Lung (tissue), 12 donors: Measurements from ENCODE around the gene HIPK2. TPM values are rescaled to one million over a fixed set of nuclear protein-coding genes. Genes with fewer than 3 reads are reported as not detected.

Source experiments
- ATAC-seq: fragments of 200-7000 bp; cut with Tn5 transposase; one replicate; pipeline ENCODE4 v1.9.1; 2020; ENCODE audit warnings: moderate number of reproducible peaks; ENCODE audit not compliant: insufficient read depth, low FRiP score
- DNase-seq, 3 donors: peaks; one replicate each; pipeline ENCODE4 v3.0.0-alpha.2; 2013 to 2017
- H3K27ac ChIP-seq, 2 donors: one replicate each; pipeline ENCODE4 v1.5.1; 2013; ENCODE audit warnings: mild to moderate bottlenecking in 2 of 2, moderate library complexity in 2 of 2, control low read depth in 1 of 2, inconsistent platforms in 1 of 2, low read depth in 1 of 2, low read length in 1 of 2
- H3K27me3 ChIP-seq, 3 donors: one replicate each; pipeline ENCODE4 v1.5.1; 2013; ENCODE audit warnings: low read length in 2 of 3; ENCODE audit not compliant: control insufficient read depth in 3 of 3, insufficient read depth in 3 of 3
- H3K36me3 ChIP-seq, 4 donors: one replicate each; pipeline ENCODE4 v1.5.1; 2013; ENCODE audit warnings: low read length in 4 of 4, mild to moderate bottlenecking in 1 of 4, moderate library complexity in 1 of 4; ENCODE audit not compliant: control insufficient read depth in 4 of 4, insufficient read depth in 4 of 4
- H3K4me1 ChIP-seq, 5 donors: one replicate each; pipeline ENCODE4 v1.5.1; 2013; ENCODE audit warnings: low read length in 5 of 5, mild to moderate bottlenecking in 2 of 5, moderate library complexity in 1 of 5; ENCODE audit not compliant: control insufficient read depth in 5 of 5, insufficient read depth in 5 of 5
- H3K4me3 ChIP-seq: one replicate; pipeline ENCODE4 v1.5.1; 2013; ENCODE audit warnings: mild to moderate bottlenecking, control low read depth, moderate library complexity
- H3K9ac ChIP-seq, 2 donors: one replicate each; pipeline ENCODE4 v1.5.1; 2013; ENCODE audit warnings: low read length in 2 of 2, control low read depth in 1 of 2; ENCODE audit not compliant: insufficient read depth in 1 of 2
- H3K9me3 ChIP-seq, 4 donors: one replicate each; pipeline ENCODE4 v1.5.1; 2013; ENCODE audit warnings: low read length in 3 of 4, mild to moderate bottlenecking in 1 of 4, moderate library complexity in 1 of 4; ENCODE audit not compliant: control insufficient read depth in 4 of 4, insufficient read depth in 3 of 4
- WGBS, 2 donors: extraction: QIAGEN DNeasy Blood & Tissue Kit; methylation state at CpG; one replicate each; pipeline ENCODE4 v1.1.7; 2013; 5-methylcytosine and 5-hydroxymethylcytosine counted together
- polyA plus RNA-seq, 2 donors: library from polyadenylated mRNA; stranded (reverse); fragments of 200-250 nt; gene quantifications; one replicate each; pipeline ENCODE4 v1.2.1, GENCODE V29; 2013
- total RNA-seq, 2 donors: library from RNA; depleted of rRNA in 1 of 2; stranded (reverse); fragments of >200 nt in 1 of 2; gene quantifications; one replicate each; pipeline ENCODE4 v1.2.1, GENCODE V29; 2014 to 2021
- TF ChIP-seq, protein P1 (sequence below): IDR thresholded peaks from 2 replicates; pipeline ENCODE4 v1.5.1; 2012; ENCODE audit warnings: mild to moderate bottlenecking; ENCODE audit errors: control extremely low read depth, extremely low read depth
- donor health status: control.
- donor health status: control.
- donor health status: Bipolar disorder and iron deficiency.
- donor health status: healthy.
- donor health status: DM: yes; HTN: yes; CAD: no.

Gene HIPK2
- total and polyA plus RNA-seq, 4 donors: 8.7 to 65.1 (median 18.3) TPM

DNA sequence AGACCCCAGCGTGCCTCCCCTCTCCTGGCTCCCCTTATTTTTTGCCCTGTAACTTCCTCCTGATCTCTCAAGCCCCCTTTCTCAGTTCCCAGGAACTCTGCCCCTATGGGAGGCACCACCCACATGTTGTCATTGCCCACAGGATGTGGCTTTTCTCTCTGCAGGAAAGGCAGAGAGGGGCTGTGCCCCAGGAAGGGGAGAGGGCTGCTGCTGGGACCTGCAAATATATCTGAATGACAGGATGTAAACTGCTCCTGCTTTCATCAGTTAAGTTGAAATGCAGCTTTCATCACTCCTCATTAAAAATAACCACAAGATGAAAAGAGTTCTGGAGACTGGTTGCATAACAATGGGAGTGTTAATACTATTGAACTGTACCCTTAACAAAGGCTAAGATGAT, 151.0 kb downstream of the HIPK2 start:
- Histone ChIP-seq H3K27me3 (no peaks in the 10 kb centered on the region), H3K4me1 (peaks cover 0 to 2% (median 0%) of the 10 kb centered on the region in 5 donors), H3K4me3 (no peak overlapping the region), H3K9ac (no peak overlapping the region), H3K9me3 (no peaks in the 10 kb centered on the region), H3K27ac (no peak overlapping the region), H3K36me3 (peaks cover 30 to 65% (median 52%) of the 10 kb centered on the region in 4 donors)
- DNase-seq (no peak), ATAC-seq (no peak)
- 55 to 72% methylated on average over 1 of the region's 1 CpG for WGBS, 2 donors
- TF ChIP-seq, protein P1, sequence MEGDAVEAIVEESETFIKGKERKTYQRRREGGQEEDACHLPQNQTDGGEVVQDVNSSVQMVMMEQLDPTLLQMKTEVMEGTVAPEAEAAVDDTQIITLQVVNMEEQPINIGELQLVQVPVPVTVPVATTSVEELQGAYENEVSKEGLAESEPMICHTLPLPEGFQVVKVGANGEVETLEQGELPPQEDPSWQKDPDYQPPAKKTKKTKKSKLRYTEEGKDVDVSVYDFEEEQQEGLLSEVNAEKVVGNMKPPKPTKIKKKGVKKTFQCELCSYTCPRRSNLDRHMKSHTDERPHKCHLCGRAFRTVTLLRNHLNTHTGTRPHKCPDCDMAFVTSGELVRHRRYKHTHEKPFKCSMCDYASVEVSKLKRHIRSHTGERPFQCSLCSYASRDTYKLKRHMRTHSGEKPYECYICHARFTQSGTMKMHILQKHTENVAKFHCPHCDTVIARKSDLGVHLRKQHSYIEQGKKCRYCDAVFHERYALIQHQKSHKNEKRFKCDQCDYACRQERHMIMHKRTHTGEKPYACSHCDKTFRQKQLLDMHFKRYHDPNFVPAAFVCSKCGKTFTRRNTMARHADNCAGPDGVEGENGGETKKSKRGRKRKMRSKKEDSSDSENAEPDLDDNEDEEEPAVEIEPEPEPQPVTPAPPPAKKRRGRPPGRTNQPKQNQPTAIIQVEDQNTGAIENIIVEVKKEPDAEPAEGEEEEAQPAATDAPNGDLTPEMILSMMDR: no peak

DNA sequence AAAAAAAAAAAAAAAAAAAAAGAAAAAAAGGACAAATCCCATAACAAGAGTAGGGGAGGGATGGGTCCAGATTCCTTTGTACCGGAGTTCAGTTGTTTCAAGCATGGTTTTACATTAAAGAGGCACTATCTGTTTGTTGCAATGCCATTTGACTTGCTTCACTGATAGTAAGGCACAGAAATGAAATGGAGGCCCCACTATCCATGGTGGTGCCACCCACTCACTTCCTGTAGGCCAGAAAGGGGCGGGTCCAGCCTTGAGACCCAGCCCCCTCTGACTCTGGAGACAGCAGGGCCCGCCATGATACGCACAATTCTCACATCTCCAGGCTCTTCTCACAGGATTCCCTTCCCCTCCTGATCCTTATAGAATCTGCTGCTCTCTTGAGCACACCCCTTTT, 154.3 kb downstream of the HIPK2 start:
- no peak for ATAC-seq

DNA sequence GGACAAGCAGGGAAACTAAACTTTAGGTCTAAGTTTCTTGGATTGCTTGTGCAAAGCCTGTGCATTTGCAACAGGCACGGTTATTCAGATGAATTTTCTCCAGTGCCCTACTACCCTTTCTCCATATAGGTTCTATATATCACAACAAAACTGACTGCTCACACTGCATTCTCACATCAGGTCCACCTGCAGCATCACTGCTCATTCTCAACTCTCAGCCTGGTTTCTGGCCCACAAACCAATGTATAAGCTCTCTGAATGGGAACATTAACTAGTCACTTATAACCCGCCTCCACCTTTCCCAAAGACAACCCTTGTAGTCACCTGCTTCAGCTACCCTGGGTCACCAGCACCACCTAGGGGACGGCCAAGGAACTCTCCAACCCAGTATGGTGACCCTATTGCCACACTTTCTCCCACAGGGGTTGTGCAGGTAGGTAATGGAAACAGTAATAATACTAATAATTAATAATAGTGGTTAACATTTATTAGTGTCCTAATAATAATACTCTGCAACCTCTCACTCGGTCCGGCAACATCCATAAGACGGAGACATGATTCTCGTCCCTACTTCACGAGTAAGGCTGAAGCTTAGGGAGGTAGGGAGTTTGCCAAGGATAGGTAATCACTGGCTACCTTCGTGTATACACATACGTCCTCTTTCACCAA, 157.0 kb downstream of the HIPK2 start:
- peak in 1 of 3 donors; percentile 17 for DNase-seq
- TF ChIP-seq, protein P1: peak; percentile 26
- WGBS, 2 donors: 89 to 90% methylated on average over 10 of the region's 10 CpGs
- H3K9ac ChIP-seq: no peak overlapping the region
- peaks cover 0 to 8% (median 0%) of the 10 kb centered on the region in 5 donors for H3K4me1 ChIP-seq
- ATAC-seq: no peak
- H3K9me3 ChIP-seq: no peaks in the 10 kb centered on the region
- no peak overlapping the region for H3K27ac ChIP-seq
- no peak overlapping the region for H3K4me3 ChIP-seq
- no peaks in the 10 kb centered on the region for H3K27me3 ChIP-seq
- H3K36me3 ChIP-seq: peaks cover 22 to 55% (median 39%) of the 10 kb centered on the region in 4 donors

More for the DNA sequence above, 154.3 kb downstream of the HIPK2 start:
- Histone ChIP-seq H3K9me3 (no peaks in the 10 kb centered on the region), H3K27ac (no peak overlapping the region), H3K36me3 (peaks cover 26 to 58% (median 39%) of the 10 kb centered on the region in 4 donors), H3K4me3 (no peak overlapping the region), H3K27me3 (no peaks in the 10 kb centered on the region), H3K9ac (no peak overlapping the region), H3K4me1 (peaks cover 0 to 8% (median 0%) of the 10 kb centered on the region in 5 donors)
- TF ChIP-seq, protein P1: no peak
- WGBS, 2 donors: 91 to 95% methylated on average over 4 of the region's 4 CpGs
- no peak for DNase-seq

DNA sequence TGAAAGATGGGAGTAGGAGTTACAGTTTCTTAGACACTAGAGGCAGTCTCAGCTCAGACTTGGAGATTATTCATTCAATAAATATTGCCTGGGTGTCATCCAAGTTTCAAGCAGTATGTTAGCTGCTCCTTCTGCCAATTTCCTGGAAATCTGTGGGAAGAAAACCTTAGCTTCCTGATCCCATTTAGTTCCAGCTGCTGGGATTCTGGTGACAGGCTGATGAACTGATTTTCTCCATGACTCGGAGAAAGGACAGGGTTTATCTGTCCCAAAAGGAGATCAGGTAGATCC, 158.5 kb downstream of the HIPK2 start:
- no peaks in the 10 kb centered on the region for H3K9me3 ChIP-seq
- DNase-seq (peak in 2 of 3 donors; percentile 72 to 82), ATAC-seq (no peak)
- peaks cover 0 to 8% (median 0%) of the 10 kb centered on the region in 5 donors for H3K4me1 ChIP-seq
- no peak overlapping the region for H3K9ac ChIP-seq
- H3K27me3 ChIP-seq: no peaks in the 10 kb centered on the region
- no peak overlapping the region for H3K4me3 ChIP-seq
- no peak overlapping the region for H3K27ac ChIP-seq
- peaks cover 17 to 50% (median 39%) of the 10 kb centered on the region in 4 donors for H3K36me3 ChIP-seq
- TF ChIP-seq, protein P1: no peak
- WGBS, 2 donors: 65 to 84% methylated on average over 1 of the region's 1 CpG
